Lower lobe of right lung (tissue), 2 donors: ENCODE measurements around the gene TNFAIP6. TPM values are rescaled to one million over a fixed set of nuclear protein-coding genes. Genes with fewer than 3 reads are reported as not detected.

Experiments used
- ATAC-seq, 2 donors: fragments of 200-7000 bp; cut with Tn5 transposase; one replicate each; pipeline ENCODE4 v1.9.1; 2020 to 2022; ENCODE audit warnings: mild to moderate bottlenecking in 2 of 2, moderate library complexity in 2 of 2
- DNase-seq: peaks from one replicate; pipeline ENCODE4 v3.0.0-alpha.2; 2020
- H3K27ac ChIP-seq: fragments of 200-600 bp; one replicate; pipeline ENCODE4 v1.8.0; 2022
- H3K27me3 ChIP-seq: fragments of 200-600 bp; one replicate; pipeline ENCODE4 v1.8.0; 2022; ENCODE audit warnings: low read depth
- H3K36me3 ChIP-seq: fragments of 200-600 bp; one replicate; pipeline ENCODE4 v1.8.0; 2022; ENCODE audit warnings: mild to moderate bottlenecking
- H3K4me1 ChIP-seq: fragments of 200-600 bp; one replicate; pipeline ENCODE4 v1.8.0; 2022
- H3K4me3 ChIP-seq: fragments of 200-600 bp; one replicate; pipeline ENCODE4 v1.8.0; 2022; ENCODE audit warnings: mild to moderate bottlenecking
- H3K9me3 ChIP-seq: fragments of 200-600 bp; one replicate; pipeline ENCODE4 v1.8.0; 2022
- intact Hi-C: fragments of 100-400 bp; cut with DNase I; formaldehyde crosslinking; loops from one replicate; pipeline ENCODE4 v1.11.0; 2022
- total RNA-seq: library from RNA; stranded (reverse); fragmentation: NEBNext Ultra II Directional; extraction: Animal tissue kit (Norgen Biotek cat#: 25700); gene quantifications from one replicate; pipeline ENCODE4 v1.2.1, GENCODE V29; 2021
- TF ChIP-seq, protein P1 (sequence below): fragments of 200-600 bp; IDR thresholded peaks from one replicate; pipeline ENCODE4 v1.8.0; 2022; ENCODE audit warnings: antibody characterized with exemption, mild to moderate bottlenecking
- donor health status: DM: no; HTN: yes; CAD: no; lungs with severe emphysema.

Gene TNFAIP6
- total RNA-seq, 1 donor from 2014 or later = 2.1 TPM

DNA sequence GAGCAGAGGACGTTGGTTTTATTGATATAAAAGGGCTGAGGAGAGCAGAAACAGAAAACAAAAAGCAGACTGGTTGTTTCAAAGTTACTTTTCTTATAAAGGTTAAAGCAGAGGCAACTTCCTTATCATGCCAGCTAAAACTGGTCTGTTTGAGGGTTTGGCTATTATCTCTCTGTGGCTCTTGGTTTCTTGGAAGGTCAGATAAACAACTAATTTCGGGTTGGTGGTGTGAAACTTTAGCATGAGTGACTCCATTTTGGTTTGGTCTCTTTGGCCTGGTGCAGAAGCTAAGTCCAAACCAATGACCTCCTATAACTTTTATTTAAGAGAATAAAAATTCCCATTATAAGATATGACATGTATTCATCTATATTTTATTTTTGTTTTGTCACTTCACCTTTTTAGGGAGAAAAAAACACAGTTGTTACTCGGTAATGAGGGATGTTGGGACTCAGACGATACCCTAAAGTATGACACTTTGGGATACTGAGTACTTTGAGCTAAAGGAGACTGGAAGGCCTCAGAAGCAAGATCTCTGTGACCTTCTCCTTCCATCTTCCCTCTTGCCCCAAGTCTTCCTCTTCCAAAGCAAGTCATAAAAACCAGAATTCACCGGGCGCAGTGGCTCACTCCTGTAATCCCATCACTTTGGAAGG, 23.3 kb downstream of the TNFAIP6 start:
- TF ChIP-seq, protein P1, sequence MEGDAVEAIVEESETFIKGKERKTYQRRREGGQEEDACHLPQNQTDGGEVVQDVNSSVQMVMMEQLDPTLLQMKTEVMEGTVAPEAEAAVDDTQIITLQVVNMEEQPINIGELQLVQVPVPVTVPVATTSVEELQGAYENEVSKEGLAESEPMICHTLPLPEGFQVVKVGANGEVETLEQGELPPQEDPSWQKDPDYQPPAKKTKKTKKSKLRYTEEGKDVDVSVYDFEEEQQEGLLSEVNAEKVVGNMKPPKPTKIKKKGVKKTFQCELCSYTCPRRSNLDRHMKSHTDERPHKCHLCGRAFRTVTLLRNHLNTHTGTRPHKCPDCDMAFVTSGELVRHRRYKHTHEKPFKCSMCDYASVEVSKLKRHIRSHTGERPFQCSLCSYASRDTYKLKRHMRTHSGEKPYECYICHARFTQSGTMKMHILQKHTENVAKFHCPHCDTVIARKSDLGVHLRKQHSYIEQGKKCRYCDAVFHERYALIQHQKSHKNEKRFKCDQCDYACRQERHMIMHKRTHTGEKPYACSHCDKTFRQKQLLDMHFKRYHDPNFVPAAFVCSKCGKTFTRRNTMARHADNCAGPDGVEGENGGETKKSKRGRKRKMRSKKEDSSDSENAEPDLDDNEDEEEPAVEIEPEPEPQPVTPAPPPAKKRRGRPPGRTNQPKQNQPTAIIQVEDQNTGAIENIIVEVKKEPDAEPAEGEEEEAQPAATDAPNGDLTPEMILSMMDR = no peak
- no peak for DNase-seq
- ATAC-seq = no peak
- Histone ChIP-seq H3K9me3 (no peaks in the 10 kb centered on the region), H3K27me3 (no peaks in the 10 kb centered on the region), H3K4me3 (no peak overlapping the region), H3K27ac (no peak overlapping the region), H3K36me3 (no peaks in the 10 kb centered on the region), H3K4me1 (no peaks in the 10 kb centered on the region)
- intact Hi-C loops = no loop called here

DNA sequence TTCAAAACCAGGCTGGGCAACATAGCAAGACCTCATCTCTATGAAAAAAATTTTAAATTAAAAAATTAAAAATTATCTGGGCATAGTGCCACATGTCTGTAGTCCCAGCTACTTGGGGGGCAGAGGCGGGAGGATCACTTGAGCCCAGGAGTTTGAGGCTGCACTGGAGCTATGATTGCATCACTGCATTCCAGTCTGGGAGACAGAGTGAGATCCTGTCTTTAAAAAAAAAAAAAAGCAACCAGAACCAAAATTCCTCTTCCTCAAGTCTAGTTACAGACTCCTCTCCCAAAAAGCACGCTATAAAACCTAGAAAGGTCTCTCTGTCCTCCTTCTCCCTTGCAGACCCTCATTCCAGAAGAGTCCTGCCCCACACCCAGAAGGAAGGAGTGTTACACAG, 23.9 kb downstream of the TNFAIP6 start:
- Histone ChIP-seq H3K27ac (no peak overlapping the region), H3K4me1 (no peaks in the 10 kb centered on the region), H3K9me3 (no peaks in the 10 kb centered on the region), H3K36me3 (no peaks in the 10 kb centered on the region), H3K4me3 (no peak overlapping the region), H3K27me3 (no peaks in the 10 kb centered on the region)
- TF ChIP-seq, protein P1 = no peak
- DNase-seq (no peak), ATAC-seq (no peak)
- intact Hi-C loops = no loop called here

DNA sequence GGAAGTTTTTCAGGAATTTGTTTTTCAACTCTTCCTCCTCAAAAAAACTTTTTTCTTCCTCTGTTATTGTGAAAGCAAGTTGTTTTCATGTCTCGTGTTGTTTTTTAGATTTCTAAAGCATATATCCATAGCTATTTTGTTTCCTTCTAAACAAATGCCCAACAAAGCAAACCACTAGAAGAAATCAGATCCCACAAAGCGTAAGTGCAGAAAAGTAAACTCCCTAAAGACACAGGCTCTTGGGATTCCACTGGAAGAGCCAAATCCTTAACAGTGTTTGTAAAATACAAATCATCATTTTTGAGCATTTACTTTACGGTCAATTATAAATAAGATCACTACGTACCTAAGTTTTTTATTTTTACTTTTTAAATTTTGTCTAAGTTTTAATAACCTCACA, 30.6 kb downstream of the TNFAIP6 start:
- Histone ChIP-seq H3K4me3 (no peak overlapping the region), H3K4me1 (no peaks in the 10 kb centered on the region), H3K9me3 (no peaks in the 10 kb centered on the region), H3K27ac (no peak overlapping the region), H3K27me3 (no peaks in the 10 kb centered on the region), H3K36me3 (no peaks in the 10 kb centered on the region)
- TF ChIP-seq, protein P1 = no peak
- intact Hi-C loops = no loop called here
- ATAC-seq (no peak), DNase-seq (no peak)

DNA sequence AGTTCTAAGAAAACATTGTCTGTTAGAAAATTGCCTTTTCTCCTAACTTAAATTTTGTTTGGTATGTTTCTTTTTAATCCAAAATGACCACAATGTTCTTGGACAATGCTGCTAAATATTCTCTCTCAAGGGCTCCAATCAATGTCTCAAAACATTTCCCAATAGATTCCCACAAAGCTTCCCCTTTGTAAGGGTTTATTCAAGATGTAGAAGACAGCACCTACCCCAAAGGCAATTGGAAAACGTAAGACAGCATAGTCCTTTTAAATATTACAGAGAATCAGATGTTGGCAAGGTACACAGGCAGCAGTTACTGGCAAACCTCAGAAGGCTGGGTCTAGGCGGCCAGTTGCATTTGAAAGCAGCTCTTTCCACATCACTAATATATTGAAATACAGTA, 34.0 kb downstream of the TNFAIP6 start:
- Histone ChIP-seq H3K4me3 (no peak overlapping the region), H3K27ac (no peak overlapping the region), H3K27me3 (no peaks in the 10 kb centered on the region), H3K4me1 (no peaks in the 10 kb centered on the region), H3K36me3 (no peaks in the 10 kb centered on the region), H3K9me3 (no peaks in the 10 kb centered on the region)
- DNase-seq (no peak), ATAC-seq (no peak)
- intact Hi-C loops = no loop called here
- TF ChIP-seq, protein P1 = no peak

DNA sequence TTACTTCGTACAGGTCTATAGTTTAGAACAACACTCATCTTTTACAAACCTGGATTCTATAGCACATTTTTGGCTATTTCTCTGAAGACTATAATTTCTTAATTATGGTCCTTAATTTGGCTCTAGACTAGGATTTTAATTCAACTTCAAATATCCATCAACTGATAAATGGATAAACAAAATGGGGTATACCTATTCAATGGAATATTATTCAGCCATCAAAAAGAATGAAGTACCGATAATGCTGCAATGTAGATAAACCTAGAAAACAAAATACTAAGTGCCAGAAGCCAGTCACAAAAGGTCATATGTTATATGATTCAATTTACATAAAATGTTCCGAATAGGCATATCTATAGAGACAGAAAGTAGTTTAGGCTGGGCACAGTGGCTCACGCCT, 37.1 kb downstream of the TNFAIP6 start:
- intact Hi-C loops = no loop called here
- DNase-seq (no peak), ATAC-seq (no peak)
- TF ChIP-seq, protein P1 = no peak
- H3K36me3 ChIP-seq = no peaks in the 10 kb centered on the region
- no peak overlapping the region for H3K27ac ChIP-seq
- no peaks in the 10 kb centered on the region for H3K27me3 ChIP-seq
- no peak overlapping the region for H3K4me3 ChIP-seq
- no peaks in the 10 kb centered on the region for H3K9me3 ChIP-seq
- no peaks in the 10 kb centered on the region for H3K4me1 ChIP-seq
